HepG2 (cell line): ENCODE measurements around the gene ACOX3. TPM values are rescaled to one million over a fixed set of nuclear protein-coding genes. Genes with fewer than 3 reads are reported as not detected.

ENCODE experiments used
- ATAC-seq: fragments of 200-7000 bp; cut with Tn5 transposase; 3 replicates; pipeline ENCODE4 v1.9.1; 2020; ENCODE audit warnings: mild to moderate bottlenecking, moderate library complexity
- BruUV-seq: library from RNA; stranded (reverse); fragments of 400-500 nt; replicated peaks from 2 replicates; lab custom pipeline; 2021; lab: Mats Ljungman, UMichigan
- CTCF ChIA-PET: fragments of 300-600 bp; formaldehyde crosslinking; extraction: SDS; loops from one replicate; lab custom pipeline; 2021; ENCODE audit warnings: low total read pairs, inconsistent platforms, low intra/inter-chr PET ratio; lab: Yijun Ruan, JAX
- POLR2A ChIA-PET: fragments of 350-600 bp; sonication (Branson Sonifier 250); formaldehyde crosslinking; loops from one replicate; lab custom pipeline; 2020; ENCODE audit warnings: antibody characterized with exemption, inconsistent platforms; lab: Yijun Ruan, JAX
- DNase-seq: peaks from one replicate; pipeline ENCODE4 v3.0.0-alpha.2; 2015; ENCODE audit warnings: low spot score
- FAIRE-seq: peaks from 3 replicates; lab custom pipeline; 2011; peaks lifted over from hg19 to GRCh38; lab: Jason Lieb, UNC
- H2AFZ ChIP-seq: one replicate; pipeline ENCODE4 v1.6.1; 2011; ENCODE audit warnings: low read length, inconsistent platforms
- H3K27ac ChIP-seq: fragments of 300-600 bp; 3 replicates; pipeline ENCODE4 v1.8.0; 2011; ENCODE audit warnings: mixed run types, mild to moderate bottlenecking, mixed read lengths, low read length, inconsistent platforms; ENCODE audit not compliant: insufficient read depth; ENCODE audit errors: extremely low read length
- H3K27me3 ChIP-seq, 2 experiments: fragments of 200-600 bp in 1 of 2; 2 replicates in 1 of 2; 3 replicates in 1 of 2; pipeline versions ENCODE4 v1.6.0 to v1.8.0; 2011; ENCODE audit warnings: low read length in 2 of 2, mild to moderate bottlenecking in 2 of 2, moderate library complexity in 2 of 2, inconsistent platforms in 1 of 2; ENCODE audit not compliant: insufficient read depth in 2 of 2, control insufficient read depth in 1 of 2
- H3K36me3 ChIP-seq, 2 experiments: fragments of 200-600 bp in 1 of 2; replicated peaks in 1 of 2; 2 replicates in 1 of 2; 3 replicates in 1 of 2; pipeline versions ENCODE4 v1.5.1 to v1.8.0; 2011; ENCODE audit warnings: low read length in 2 of 2, inconsistent platforms in 1 of 2; ENCODE audit not compliant: insufficient read depth in 2 of 2, control insufficient read depth in 1 of 2
- H3K4me1 ChIP-seq: 2 replicates; pipeline ENCODE4 v1.5.1; 2012; ENCODE audit warnings: low read length, inconsistent platforms; ENCODE audit not compliant: insufficient read depth
- H3K4me2 ChIP-seq: 2 replicates; pipeline ENCODE4 v1.6.0; 2011; ENCODE audit warnings: low read depth, low read length, inconsistent platforms
- H3K4me3 ChIP-seq, 3 experiments: fragments of 200-600 bp in 1 of 3; sonication (generic), shearing (Covaris generic) in 1 of 3; replicated peaks in 1 of 3; 2 replicates each; pipeline ENCODE4 v1.5.1; 2011 to 2016; ENCODE audit warnings: low read length in 3 of 3, inconsistent platforms in 2 of 3, low read depth in 2 of 3, mild to moderate bottlenecking in 2 of 3, control low read depth in 1 of 3, mixed read lengths in 1 of 3; ENCODE audit not compliant: insufficient read depth in 1 of 3
- H3K79me2 ChIP-seq: one replicate; pipeline ENCODE4 v1.6.1; 2011; ENCODE audit warnings: low read length, inconsistent platforms; ENCODE audit not compliant: insufficient read depth
- H3K9ac ChIP-seq: 2 replicates; pipeline ENCODE4 v1.6.0; 2011; ENCODE audit warnings: mild to moderate bottlenecking, low read depth, low read length, inconsistent platforms; ENCODE audit not compliant: insufficient read depth
- H3K9me3 ChIP-seq: 2 replicates; pipeline ENCODE4 v1.5.1; 2012; ENCODE audit warnings: mild to moderate bottlenecking, low read length
- H4K20me1 ChIP-seq: 2 replicates; pipeline ENCODE4 v1.6.0; 2011; ENCODE audit warnings: inconsistent platforms, mild to moderate bottlenecking, low read length, moderate library complexity; ENCODE audit not compliant: insufficient read depth
- FOXO1 ChIP-seq: sonication (generic); formaldehyde crosslinking; IDR thresholded peaks from 2 replicates; pipeline ENCODE4 v1.4.0; 2020; ENCODE audit warnings: missing genetic modification reagents
- PHF21A ChIP-seq: sonication (generic); formaldehyde crosslinking; IDR thresholded peaks from 2 replicates; pipeline ENCODE4 v1.5.0; 2020; ENCODE audit warnings: mild to moderate bottlenecking, missing genetic modification reagents
- SYNCRIP ChIP-seq: fragments of 200-400 bp; formaldehyde crosslinking; IDR thresholded peaks from 2 replicates; pipeline ENCODE4 v1.6.1; 2018; ENCODE audit warnings: mild to moderate bottlenecking, low read depth, low read length; ENCODE audit not compliant: insufficient read depth
- U2AF1 ChIP-seq: fragments of 200-400 bp; formaldehyde crosslinking; optimal IDR thresholded peaks from 2 replicates; pipeline ENCODE3; 2017; ENCODE audit warnings: mild to moderate bottlenecking, low read depth, low read length
- ZNF333 ChIP-seq: sonication (generic); formaldehyde crosslinking; IDR thresholded peaks from 2 replicates; pipeline ENCODE4 v1.4.0; 2020; ENCODE audit warnings: mild to moderate bottlenecking, missing genetic modification reagents, borderline replicate concordance
- ZNF350 ChIP-seq: sonication (generic); formaldehyde crosslinking; IDR thresholded peaks from 2 replicates; pipeline ENCODE4 v1.4.0; 2020; ENCODE audit warnings: mild to moderate bottlenecking, low read depth, missing genetic modification reagents, borderline replicate concordance
- ZNF382 ChIP-seq: sonication (generic); formaldehyde crosslinking; IDR thresholded peaks from 2 replicates; pipeline ENCODE4 v1.5.0; 2020; ENCODE audit warnings: missing genetic modification reagents, mild to moderate bottlenecking, borderline replicate concordance
- ZNF660 ChIP-seq: sonication (generic); formaldehyde crosslinking; IDR thresholded peaks from 2 replicates; pipeline ENCODE4 v1.5.1; 2020; ENCODE audit warnings: mild to moderate bottlenecking, low read depth, missing genetic modification reagents, borderline replicate concordance
- ZNF773 ChIP-seq: sonication (generic); formaldehyde crosslinking; IDR thresholded peaks from 2 replicates; pipeline ENCODE4 v1.4.0; 2020; ENCODE audit warnings: missing genetic modification reagents, borderline replicate concordance
- ZNF775 ChIP-seq: sonication (generic); formaldehyde crosslinking; IDR thresholded peaks from 2 replicates; pipeline ENCODE4 v1.4.0; 2020; ENCODE audit warnings: missing genetic modification reagents, mild to moderate bottlenecking, moderate library complexity, borderline replicate concordance
- ZSCAN30 ChIP-seq: sonication (generic); formaldehyde crosslinking; IDR thresholded peaks from 2 replicates; pipeline ENCODE4 v1.5.0; 2020; ENCODE audit warnings: mild to moderate bottlenecking, missing genetic modification reagents
- WGBS: methylation state at CpG from one replicate; pipeline ENCODE4 v1.1.6; 2017; ENCODE audit warnings: low lambda C conversion rate; 5-methylcytosine and 5-hydroxymethylcytosine counted together
- in situ Hi-C: cut with HindIII; loops from 2 replicates; pipeline ENCODE4 v1.10.0; 2017; ENCODE audit warnings: low pct_unique_long_range_greater_than_20kb; ENCODE audit not compliant: extremely low pct_ligation_motif_present
- intact Hi-C: fragments of 100-400 bp; cut with micrococcal nuclease; formaldehyde crosslinking; loops from one replicate; pipeline ENCODE4 v1.10.0; 2022; ENCODE audit not compliant: unreplicated experiment
- polyA plus RNA-seq, 8 experiments: library from polyadenylated mRNA; depleted of rRNA in 3 of 8; stranded (reverse) in 7 of 8; unstranded in 1 of 8; fragments of >200 nt; fragmentation: Illumina TruSeq in 4 of 8; extraction: Trizol in 4 of 8; gene quantifications; 2 replicates each; pipeline versions ENCODE4 v1.2.1 to v1.2.3, GENCODE V29; 2011 to 2016; ENCODE audit warnings: low read depth in 4 of 8, missing spikeins in 1 of 8, mixed read lengths in 1 of 8; ENCODE audit not compliant: insufficient read depth in 1 of 8
- total RNA-seq, 5 experiments: library from RNA; depleted of rRNA; stranded (reverse); fragments of >200 nt; fragmentation: Illumina TruSeq; extraction: Trizol; gene quantifications; 2 replicates each; pipeline ENCODE4 v1.2.3, GENCODE V29; 2016; ENCODE audit warnings: low read depth in 1 of 5
- TF ChIP-seq, protein P1 (sequence below): IDR thresholded peaks from 2 replicates; pipeline ENCODE4 v1.6.1; 2016
- TF ChIP-seq, protein P2 (sequence below): sonication (generic); formaldehyde crosslinking; IDR thresholded peaks from 2 replicates; pipeline ENCODE4 v1.5.1; 2020; ENCODE audit warnings: mild to moderate bottlenecking, missing genetic modification reagents, borderline replicate concordance
- TF ChIP-seq, protein P3 (sequence below): sonication (generic); formaldehyde crosslinking; IDR thresholded peaks from 2 replicates; pipeline ENCODE4 v1.5.0; 2020; ENCODE audit warnings: missing genetic modification reagents
- TF ChIP-seq, protein P4 (sequence below): sonication (generic); formaldehyde crosslinking; IDR thresholded peaks from 2 replicates; pipeline ENCODE4 v1.5.0; 2020; ENCODE audit warnings: mild to moderate bottlenecking, missing genetic modification reagents, moderate library complexity
- TF ChIP-seq, protein P5 (sequence below): sonication (generic); formaldehyde crosslinking; IDR thresholded peaks from 2 replicates; pipeline ENCODE4 v1.4.0; 2020; ENCODE audit warnings: low read depth, mild to moderate bottlenecking, missing genetic modification reagents
- TF ChIP-seq, protein P6 (sequence below): sonication (generic); formaldehyde crosslinking; IDR thresholded peaks from 2 replicates; pipeline ENCODE4 v1.4.0; 2020; ENCODE audit warnings: missing genetic modification reagents

Gene ACOX3
- total and polyA plus RNA-seq, 2 of the 13 experiments (the other 11 are each of a cell fraction or from before 2014, with no cell fraction given): 4.2 to 17.8 TPM

DNA sequence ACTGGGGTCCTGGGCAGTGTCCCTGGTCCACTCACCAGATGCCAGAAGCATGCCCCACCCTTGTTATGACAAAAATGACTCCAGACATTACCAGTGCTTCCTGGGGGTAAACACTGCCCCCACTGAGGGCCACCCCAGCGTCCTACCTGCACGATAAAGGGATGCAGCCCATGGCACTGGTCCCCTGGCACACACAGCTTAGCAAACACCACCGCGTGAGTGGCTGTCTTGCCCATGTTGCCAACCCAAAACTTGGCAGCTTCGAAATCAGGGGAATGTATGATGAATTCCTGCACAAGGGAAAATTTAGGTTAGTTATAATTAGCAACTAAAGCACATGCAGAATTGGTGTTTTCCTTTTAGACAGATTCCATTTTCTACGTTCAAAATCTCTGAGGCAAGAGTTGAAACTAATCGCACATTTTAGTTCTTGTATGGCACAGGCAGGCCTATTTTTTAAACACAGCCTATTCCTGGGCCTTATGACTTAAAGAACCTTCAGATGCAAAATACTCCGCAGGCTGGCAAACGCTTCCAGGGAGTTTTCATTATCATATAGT is 30.4 kb downstream of the ACOX3 start:
- 94% methylated on average over 9 of the region's 9 CpGs for WGBS
- Histone ChIP-seq H3K79me2 (no peaks in the 10 kb centered on the region), H3K27ac (no peak overlapping the region), H3K36me3 (peaks cover 8 to 19% of the 10 kb centered on the region in 2 experiments; a peak in 4 of 5 replicates), H3K9me3 (no peaks in the 10 kb centered on the region), H2AFZ (no peak overlapping the region), H3K27me3 (no peaks in the 10 kb centered on the region), H4K20me1 (no peaks in the 10 kb centered on the region; the same call in 1 of the 2 replicates), H3K9ac (no peak overlapping the region), H3K4me2 (no peak overlapping the region), H3K4me1 (no peaks in the 10 kb centered on the region), H3K4me3 (no peak overlapping the region)
- ChIA-PET POLR2A (interaction anchor here (1.0 to 1.5 kb wide), 2 partner anchors 12 to 168 kb away, joined by 3 read pairs; no protein-coding TSS in a partner anchor), CTCF (interaction anchor here (1.4 kb wide), 1 partner anchor 168 kb away, joined by 8 read pairs; no protein-coding TSS in a partner anchor)
- intact Hi-C loops (no loop called here), in situ Hi-C loops (no loop called here)
- no peak for ATAC-seq
- DNase-seq: no peak
- no peak for FAIRE-seq
- no TSS peak for BruUV-seq
- no peak for TF ChIP-seq U2AF1
- TF ChIP-seq ZNF382 (CRISPR knock-in tag): no peak
- TF ChIP-seq, protein P1, sequence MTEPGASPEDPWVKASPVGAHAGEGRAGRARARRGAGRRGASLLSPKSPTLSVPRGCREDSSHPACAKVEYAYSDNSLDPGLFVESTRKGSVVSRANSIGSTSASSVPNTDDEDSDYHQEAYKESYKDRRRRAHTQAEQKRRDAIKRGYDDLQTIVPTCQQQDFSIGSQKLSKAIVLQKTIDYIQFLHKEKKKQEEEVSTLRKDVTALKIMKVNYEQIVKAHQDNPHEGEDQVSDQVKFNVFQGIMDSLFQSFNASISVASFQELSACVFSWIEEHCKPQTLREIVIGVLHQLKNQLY (CRISPR knock-in tag): no peak
- TF ChIP-seq, protein P2, sequence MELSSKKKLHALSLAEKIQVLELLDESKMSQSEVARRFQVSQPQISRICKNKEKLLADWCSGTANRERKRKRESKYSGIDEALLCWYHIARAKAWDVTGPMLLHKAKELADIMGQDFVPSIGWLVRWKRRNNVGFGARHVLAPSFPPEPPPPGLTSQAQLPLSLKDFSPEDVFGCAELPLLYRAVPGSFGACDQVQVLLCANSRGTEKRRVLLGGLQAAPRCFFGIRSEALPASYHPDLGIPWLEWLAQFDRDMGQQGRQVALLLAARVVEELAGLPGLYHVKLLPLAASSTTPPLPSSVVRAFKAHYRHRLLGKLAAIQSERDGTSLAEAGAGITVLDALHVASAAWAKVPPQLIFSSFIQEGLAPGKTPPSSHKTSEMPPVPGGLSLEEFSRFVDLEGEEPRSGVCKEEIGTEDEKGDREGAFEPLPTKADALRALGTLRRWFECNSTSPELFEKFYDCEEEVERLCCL (CRISPR knock-in tag): no peak
- TF ChIP-seq ZNF775 (CRISPR knock-in tag): no peak
- no peak for TF ChIP-seq FOXO1 (CRISPR knock-in tag)
- TF ChIP-seq ZNF660 (CRISPR knock-in tag): no peak
- no peak for TF ChIP-seq PHF21A (CRISPR knock-in tag)
- TF ChIP-seq, protein P3, sequence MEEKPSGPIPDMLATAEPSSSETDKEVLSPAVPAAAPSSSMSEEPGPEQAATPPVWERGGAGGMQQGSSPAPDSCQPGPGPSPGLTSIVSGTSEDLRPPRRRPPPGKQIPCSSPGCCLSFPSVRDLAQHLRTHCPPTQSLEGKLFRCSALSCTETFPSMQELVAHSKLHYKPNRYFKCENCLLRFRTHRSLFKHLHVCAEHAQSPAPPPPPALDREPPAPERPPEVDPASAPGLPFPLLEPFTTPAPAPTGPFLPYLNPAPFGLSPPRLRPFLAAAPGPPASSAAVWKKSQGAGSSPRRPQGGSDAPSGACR (CRISPR knock-in tag): no peak
- no peak for TF ChIP-seq ZNF333
- TF ChIP-seq ZNF773 (CRISPR knock-in tag): no peak
- TF ChIP-seq ZSCAN30: no peak
- TF ChIP-seq, protein P4, sequence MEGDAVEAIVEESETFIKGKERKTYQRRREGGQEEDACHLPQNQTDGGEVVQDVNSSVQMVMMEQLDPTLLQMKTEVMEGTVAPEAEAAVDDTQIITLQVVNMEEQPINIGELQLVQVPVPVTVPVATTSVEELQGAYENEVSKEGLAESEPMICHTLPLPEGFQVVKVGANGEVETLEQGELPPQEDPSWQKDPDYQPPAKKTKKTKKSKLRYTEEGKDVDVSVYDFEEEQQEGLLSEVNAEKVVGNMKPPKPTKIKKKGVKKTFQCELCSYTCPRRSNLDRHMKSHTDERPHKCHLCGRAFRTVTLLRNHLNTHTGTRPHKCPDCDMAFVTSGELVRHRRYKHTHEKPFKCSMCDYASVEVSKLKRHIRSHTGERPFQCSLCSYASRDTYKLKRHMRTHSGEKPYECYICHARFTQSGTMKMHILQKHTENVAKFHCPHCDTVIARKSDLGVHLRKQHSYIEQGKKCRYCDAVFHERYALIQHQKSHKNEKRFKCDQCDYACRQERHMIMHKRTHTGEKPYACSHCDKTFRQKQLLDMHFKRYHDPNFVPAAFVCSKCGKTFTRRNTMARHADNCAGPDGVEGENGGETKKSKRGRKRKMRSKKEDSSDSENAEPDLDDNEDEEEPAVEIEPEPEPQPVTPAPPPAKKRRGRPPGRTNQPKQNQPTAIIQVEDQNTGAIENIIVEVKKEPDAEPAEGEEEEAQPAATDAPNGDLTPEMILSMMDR (CRISPR knock-in tag): no peak
- TF ChIP-seq, protein P5, sequence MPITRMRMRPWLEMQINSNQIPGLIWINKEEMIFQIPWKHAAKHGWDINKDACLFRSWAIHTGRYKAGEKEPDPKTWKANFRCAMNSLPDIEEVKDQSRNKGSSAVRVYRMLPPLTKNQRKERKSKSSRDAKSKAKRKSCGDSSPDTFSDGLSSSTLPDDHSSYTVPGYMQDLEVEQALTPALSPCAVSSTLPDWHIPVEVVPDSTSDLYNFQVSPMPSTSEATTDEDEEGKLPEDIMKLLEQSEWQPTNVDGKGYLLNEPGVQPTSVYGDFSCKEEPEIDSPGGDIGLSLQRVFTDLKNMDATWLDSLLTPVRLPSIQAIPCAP (CRISPR knock-in tag): no peak
- TF ChIP-seq ZNF350 (CRISPR knock-in tag): no peak
- TF ChIP-seq, protein P6, sequence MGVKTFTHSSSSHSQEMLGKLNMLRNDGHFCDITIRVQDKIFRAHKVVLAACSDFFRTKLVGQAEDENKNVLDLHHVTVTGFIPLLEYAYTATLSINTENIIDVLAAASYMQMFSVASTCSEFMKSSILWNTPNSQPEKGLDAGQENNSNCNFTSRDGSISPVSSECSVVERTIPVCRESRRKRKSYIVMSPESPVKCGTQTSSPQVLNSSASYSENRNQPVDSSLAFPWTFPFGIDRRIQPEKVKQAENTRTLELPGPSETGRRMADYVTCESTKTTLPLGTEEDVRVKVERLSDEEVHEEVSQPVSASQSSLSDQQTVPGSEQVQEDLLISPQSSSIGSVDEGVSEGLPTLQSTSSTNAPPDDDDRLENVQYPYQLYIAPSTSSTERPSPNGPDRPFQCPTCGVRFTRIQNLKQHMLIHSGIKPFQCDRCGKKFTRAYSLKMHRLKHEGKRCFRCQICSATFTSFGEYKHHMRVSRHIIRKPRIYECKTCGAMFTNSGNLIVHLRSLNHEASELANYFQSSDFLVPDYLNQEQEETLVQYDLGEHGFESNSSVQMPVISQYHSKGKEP (CRISPR knock-in tag): no peak
- TF ChIP-seq SYNCRIP: no peak
